T-helper 2 cell treated with Interferon-gamma antibody and Interleukin-4, amounts not matched to agents 100 ng/mL and 5 ng/mL, for 36 hours (primary cell): ENCODE data around the gene TFAM. TPM values are rescaled to one million over a fixed set of nuclear protein-coding genes. Genes with fewer than 3 reads are reported as not detected.

Experiments used
- intact Hi-C: fragments of 100-400 bp; cut with micrococcal nuclease; formaldehyde crosslinking; loops from one replicate; pipeline ENCODE4 v1.15.1; 2023
- total RNA-seq: library from RNA; stranded (reverse); gene quantifications from 2 replicates; pipeline ENCODE4 v1.2.3, GENCODE V29; 2022

TFAM gene
- total RNA-seq, 1 donor from 2014 or later, result 67.0 TPM

DNA sequence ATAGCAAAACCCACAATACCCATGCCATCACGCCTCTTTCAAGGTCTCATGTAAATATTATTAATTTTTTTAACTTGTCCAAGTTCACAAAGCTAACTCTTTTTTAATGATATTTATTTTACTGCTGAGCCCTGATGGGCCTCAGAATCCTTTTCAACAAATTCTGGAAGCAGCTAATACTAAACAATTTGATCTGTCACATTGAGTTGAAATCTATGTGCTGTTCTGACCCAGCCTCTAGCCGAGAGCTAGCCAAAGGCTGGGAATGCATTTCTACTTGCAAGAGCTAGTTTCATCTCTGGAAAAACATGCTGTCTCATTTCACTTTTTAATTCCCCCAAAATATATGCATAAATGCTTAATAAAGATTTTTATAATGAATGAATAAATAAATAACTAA is 47.9 kb downstream of the TFAM start:
- intact Hi-C loops, result no loop called here

- intact Hi-C loops, result no loop called here
These were observed 48.4 kb downstream of the TFAM start for GRCh38 chr10:58433571-58433970.

- intact Hi-C loops, result no loop called here
These were observed 50.2 kb downstream of the TFAM start for GRCh38 chr10:58435297-58435985.

GRCh38 chr10:58436071-58436470 is 50.9 kb downstream of the TFAM start:
- intact Hi-C loops, result no loop called here

- intact Hi-C loops, result no loop called here
These were observed 53.2 kb downstream of the TFAM start for GRCh38 chr10:58438340-58438871.

- intact Hi-C loops, result no loop called here
These were observed 53.8 kb downstream of the TFAM start for GRCh38 chr10:58438986-58439385.

DNA sequence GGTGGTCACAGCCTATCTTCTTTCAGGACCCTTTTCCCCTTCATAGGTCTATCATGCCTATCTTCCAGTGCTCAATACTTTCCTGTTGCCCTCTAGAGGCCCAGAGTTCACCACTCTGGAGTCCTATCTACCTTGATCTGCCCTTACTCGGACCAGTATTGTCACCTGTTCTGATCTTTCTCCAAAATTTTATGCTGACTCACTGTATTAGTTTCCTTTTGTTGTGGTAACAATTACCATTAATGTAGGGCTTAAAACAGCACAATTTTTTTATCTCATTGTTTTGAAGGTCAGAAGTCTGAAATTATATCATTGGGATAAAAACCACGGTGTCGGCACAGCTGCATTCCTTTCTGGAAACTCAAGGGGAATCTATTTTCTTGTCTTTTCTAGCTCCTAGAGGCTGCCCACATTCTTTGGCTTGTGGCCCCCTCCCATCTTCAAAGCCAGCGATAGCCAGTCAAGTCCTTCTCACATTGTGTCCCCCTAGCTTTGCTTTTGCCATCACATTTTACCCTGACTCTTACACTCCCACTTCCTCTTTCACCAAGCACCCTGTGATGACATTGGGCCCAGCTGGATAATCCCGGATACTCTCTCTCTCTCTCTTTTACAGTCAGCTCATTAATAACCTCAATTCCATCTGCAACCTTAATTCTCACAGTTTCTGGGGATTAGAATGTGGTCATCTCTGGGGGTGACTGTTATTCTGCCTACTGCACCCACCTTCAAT is 54.6 kb downstream of the TFAM start:
- intact Hi-C loops, result no loop called here

GRCh38 chr10:58440484-58440883 is 55.3 kb downstream of the TFAM start:
- intact Hi-C loops, result no loop called here

- intact Hi-C loops, result no loop called here
These were observed 59.1 kb downstream of the TFAM start for GRCh38 chr10:58444321-58444720.

DNA sequence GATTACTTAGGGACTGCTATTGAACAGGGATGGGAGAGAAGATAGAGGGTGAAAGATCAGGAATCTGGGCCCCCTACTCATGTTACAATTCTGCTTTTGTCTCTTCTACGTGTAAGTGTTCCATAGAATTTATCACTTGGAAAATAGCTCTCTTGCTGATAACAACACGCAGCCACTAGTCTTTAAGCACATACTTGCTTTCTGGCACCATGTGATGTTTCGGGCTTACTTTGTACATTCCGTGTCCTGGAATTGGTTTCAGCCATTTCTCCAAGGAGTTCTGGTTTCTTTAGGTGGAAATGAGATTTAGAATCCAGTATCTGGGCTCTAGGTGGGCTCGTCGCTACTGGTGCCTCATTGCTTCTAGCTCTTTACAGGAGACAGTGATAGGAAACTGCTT is 59.7 kb downstream of the TFAM start:
- intact Hi-C loops, result no loop called here

DNA sequence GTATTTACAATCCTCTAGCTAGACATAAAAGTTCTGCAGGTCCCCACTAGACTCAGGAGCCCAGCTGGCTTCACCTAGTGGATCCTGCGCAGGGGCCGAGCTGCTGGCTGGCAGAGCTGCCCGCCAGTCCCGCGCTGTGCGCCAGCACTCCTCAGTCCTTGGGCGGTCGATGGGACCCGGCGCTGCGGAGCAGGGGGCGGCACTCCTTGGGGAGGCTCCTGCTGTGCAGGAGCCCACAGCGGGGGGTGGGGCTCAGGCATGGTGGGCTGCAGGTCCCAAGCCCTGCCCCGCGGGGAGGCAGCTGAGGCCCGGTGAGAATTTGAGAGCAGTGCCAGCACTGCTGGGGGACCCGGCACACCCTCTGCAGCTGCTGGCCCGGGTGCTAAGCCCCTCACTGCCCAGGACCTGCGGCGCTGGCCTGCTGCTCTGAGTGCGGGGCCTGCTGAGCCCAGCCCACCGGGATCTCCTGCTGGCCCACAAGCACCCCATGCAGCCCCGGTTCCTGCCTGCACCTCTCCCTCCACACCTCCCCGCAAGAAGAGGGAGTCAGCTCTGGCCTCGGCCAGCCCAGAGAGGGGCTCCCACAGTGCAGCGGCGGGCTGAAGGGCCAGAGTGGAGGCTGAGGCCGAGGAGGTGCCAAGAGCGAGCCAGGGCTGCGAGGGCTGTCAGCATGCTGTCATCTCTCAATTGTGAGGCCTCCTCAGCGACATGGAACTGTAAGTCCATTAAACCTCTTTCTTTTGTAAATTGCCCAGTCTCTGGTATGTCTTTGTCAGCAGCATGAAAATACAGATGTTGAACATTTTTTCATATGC is 63.1 kb downstream of the TFAM start:
- intact Hi-C loops, result no loop called here

Other genes with a start within 250 kb of the TFAM start
- gene IPMK, start 117.5 kb upstream of the TFAM start, total RNA-seq, result 4.3 and 4.4 TPM in 2 replicates
- 33.5 and 36.2 TPM in 2 replicates for gene CISD1, start 116.2 kb upstream of the TFAM start, total RNA-seq
- gene UBE2D1, start 50.4 kb upstream of the TFAM start, total RNA-seq, result 12.8 and 14.4 TPM in 2 replicates
- 0.05 and 0.07 TPM in 2 replicates for gene BICC1, start 127.5 kb downstream of the TFAM start, total RNA-seq